Activated CD4-positive, alpha-beta memory T cell treated with anti-CD3 and anti-CD28 coated beads, Interleukin-2, amount 10 ng/mL, durations not matched to agents 7 days and 5 days (primary cell): ENCODE measurements around the gene SND1. TPM values are rescaled to one million over a fixed set of nuclear protein-coding genes. Genes with fewer than 3 reads are reported as not detected.
A peak's percentile ranks its signal among the peaks of the same experiment; 100 is the strongest.

Experiments used
- CTCF ChIA-PET: fragments of 350-600 bp; sonication (Branson Sonifier 250); formaldehyde crosslinking; loops from one replicate; lab custom pipeline; 2021; ENCODE audit warnings: antibody characterized with exemption, inconsistent platforms; lab: Charles Lee
- POLR2A ChIA-PET: fragments of 350-600 bp; sonication (Branson Sonifier 250); formaldehyde crosslinking; loops from one replicate; lab custom pipeline; 2021; ENCODE audit warnings: antibody characterized with exemption; lab: Charles Lee
- DNase-seq: peaks from one replicate; pipeline ENCODE4 v3.0.0-alpha.2; 2020
- H3K27ac Mint-ChIP-seq: one replicate; pipeline ENCODE4 v1.8.0; 2021; ENCODE audit warnings: mild to moderate bottlenecking, mixed read lengths
- H3K27me3 Mint-ChIP-seq: one replicate; pipeline ENCODE4 v1.8.0; 2021; ENCODE audit warnings: mixed read lengths
- H3K36me3 Mint-ChIP-seq: one replicate; pipeline ENCODE4 v1.8.0; 2021; ENCODE audit warnings: low read depth, mixed read lengths
- H3K4me1 Mint-ChIP-seq: one replicate; pipeline ENCODE4 v1.8.0; 2021; ENCODE audit warnings: mixed read lengths
- H3K4me3 Mint-ChIP-seq: one replicate; pipeline ENCODE4 v1.8.0; 2021; ENCODE audit warnings: mild to moderate bottlenecking, mixed read lengths
- H3K9me3 Mint-ChIP-seq: one replicate; pipeline ENCODE4 v1.8.0; 2021; ENCODE audit warnings: mixed read lengths
- total RNA-seq, 2 experiments: library from RNA; stranded (reverse); gene quantifications; one replicate each; pipeline ENCODE4 v1.2.3, GENCODE V29; 2021

SND1 gene
- total RNA-seq, 2 experiments from 2014 or later = 171 to 175 TPM

DNA sequence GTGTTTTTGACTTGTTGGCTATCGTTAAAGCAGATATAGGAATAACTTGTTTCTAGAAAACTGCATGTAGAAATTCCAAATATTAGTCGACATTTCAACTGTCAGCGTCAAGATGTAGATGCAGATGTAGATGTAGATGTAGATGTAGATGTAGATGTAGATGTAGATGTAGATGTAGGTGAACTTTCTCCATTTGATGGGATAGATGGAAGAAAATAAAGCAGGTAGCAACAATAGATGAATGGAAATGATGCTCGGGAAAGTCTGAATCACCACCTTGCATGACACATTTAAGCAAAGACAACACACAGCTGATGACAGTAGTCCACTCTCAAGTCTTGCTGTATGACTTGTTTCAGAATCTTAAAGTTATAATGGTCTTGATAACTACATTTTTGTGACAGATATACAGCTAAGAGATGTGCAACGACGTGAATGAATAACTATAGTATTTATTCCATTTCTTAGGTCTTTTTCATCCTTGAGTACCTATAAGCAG is 53.5 kb downstream of the SND1 start:
- Mint-ChIP-seq H3K4me3 (no peak overlapping the region), H3K27ac (no peak overlapping the region), H3K36me3 (peaks cover 73% of the 10 kb centered on the region), H3K4me1 (peaks cover 2% of the 10 kb centered on the region), H3K9me3 (peaks cover under 1% of the 10 kb centered on the region), H3K27me3 (no peaks in the 10 kb centered on the region)
- no peak for DNase-seq
- POLR2A ChIA-PET = interaction anchor here (0.7 kb wide), 1 partner anchor 504 kb away, joined by 3 read pairs; no protein-coding TSS in a partner anchor
- CTCF ChIA-PET = interaction anchor here (1.7 kb wide), 1 partner anchor 503 kb away, joined by 5 read pairs; no protein-coding TSS in a partner anchor

DNA sequence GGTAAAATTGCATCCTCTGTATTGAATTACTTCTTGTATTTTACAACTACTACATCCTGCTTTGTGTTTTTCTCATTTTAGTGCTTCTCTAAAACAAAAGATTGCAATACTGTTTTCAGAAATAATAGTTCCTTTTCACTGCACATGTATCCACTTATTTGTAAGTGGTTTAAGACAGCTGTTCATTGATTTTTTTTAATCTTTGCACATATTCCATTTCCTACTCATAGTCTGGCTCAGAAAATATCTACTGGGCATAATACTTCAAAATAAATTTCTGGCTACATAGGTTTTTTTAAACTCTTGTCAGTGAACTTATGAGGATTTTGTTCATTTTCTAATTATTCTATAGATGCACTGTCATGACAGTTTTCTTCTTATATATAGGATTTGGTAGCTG is 54.8 kb downstream of the SND1 start:
- H3K4me1 Mint-ChIP-seq = peaks cover 2% of the 10 kb centered on the region
- POLR2A ChIA-PET = no interaction called here

DNA sequence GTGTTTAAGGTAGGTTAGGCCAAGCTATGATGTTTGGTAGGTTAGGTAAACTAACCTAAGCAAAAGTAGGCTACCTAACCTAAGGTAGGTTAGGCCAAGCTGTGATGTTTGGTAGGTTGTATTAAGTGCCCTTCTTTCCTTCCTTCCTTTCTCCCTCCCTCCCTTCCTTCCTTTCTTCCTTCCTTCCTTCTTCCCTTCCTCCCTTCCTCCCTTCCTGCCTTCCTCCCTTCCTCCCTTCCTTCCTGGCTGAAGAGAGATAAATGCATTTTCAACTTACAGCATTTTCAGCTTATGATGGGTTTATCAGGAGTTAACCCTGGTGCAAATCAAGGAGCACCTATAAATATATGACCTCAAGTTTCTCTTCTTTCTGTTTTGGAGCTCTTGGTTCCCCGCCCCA is 56.2 kb downstream of the SND1 start:
- H3K27me3 Mint-ChIP-seq = no peaks in the 10 kb centered on the region
- peaks cover 79% of the 10 kb centered on the region for H3K36me3 Mint-ChIP-seq
- POLR2A ChIA-PET = no interaction called here
- no peak overlapping the region for H3K4me3 Mint-ChIP-seq
- H3K9me3 Mint-ChIP-seq = peaks cover 12% of the 10 kb centered on the region
- CTCF ChIA-PET = interaction anchor here (0.6 to 5.6 kb wide), 19 partner anchors 9 to 513 kb away, joined by 3 to 79 read pairs (median 4); no protein-coding TSS in a partner anchor
- no peak overlapping the region for H3K27ac Mint-ChIP-seq
- peaks cover 5% of the 10 kb centered on the region for H3K4me1 Mint-ChIP-seq
- no peak for DNase-seq

More for the DNA sequence above, 54.8 kb downstream of the SND1 start:
- H3K27ac Mint-ChIP-seq = no peak overlapping the region
- peaks cover 9% of the 10 kb centered on the region for H3K9me3 Mint-ChIP-seq
- no peak overlapping the region for H3K4me3 Mint-ChIP-seq
- CTCF ChIA-PET = interaction anchor here (0.9 to 5.6 kb wide), 5 partner anchors 12 to 503 kb away, joined by 3 to 79 read pairs (median 3); no protein-coding TSS in a partner anchor
- no peak for DNase-seq
- H3K36me3 Mint-ChIP-seq = peaks cover 74% of the 10 kb centered on the region
- H3K27me3 Mint-ChIP-seq = no peaks in the 10 kb centered on the region

GRCh38 chr7:127708788-127709187 is 56.8 kb downstream of the SND1 start:
- peaks cover 78% of the 10 kb centered on the region for H3K36me3 Mint-ChIP-seq

GRCh38 chr7:127710635-127711034 is 58.6 kb downstream of the SND1 start:
- ChIA-PET CTCF (interaction anchor here (1.0 to 5.6 kb wide), 5 partner anchors 10 to 499 kb away, joined by 3 to 79 read pairs (median 6); no protein-coding TSS in a partner anchor), POLR2A (no interaction called here)
- peaks cover 77% of the 10 kb centered on the region for H3K36me3 Mint-ChIP-seq
- no peak overlapping the region for H3K4me3 Mint-ChIP-seq
- no peak overlapping the region for H3K27ac Mint-ChIP-seq
- H3K27me3 Mint-ChIP-seq = no peaks in the 10 kb centered on the region
- H3K9me3 Mint-ChIP-seq = peaks cover 12% of the 10 kb centered on the region
- DNase-seq = no peak
- H3K4me1 Mint-ChIP-seq = peaks cover 13% of the 10 kb centered on the region

More at GRCh38 chr7:127708788-127709187, 56.8 kb downstream of the SND1 start:
- peak; percentile 75 for DNase-seq
- Mint-ChIP-seq H3K4me1 (peaks cover 5% of the 10 kb centered on the region), H3K9me3 (peaks cover 12% of the 10 kb centered on the region), H3K27me3 (no peaks in the 10 kb centered on the region), H3K4me3 (no peak overlapping the region), H3K27ac (peak overlapping the region; percentile 7)
- ChIA-PET POLR2A (interaction anchor here (1.4 kb wide), 1 partner anchor 11 kb away, joined by 3 read pairs; no protein-coding TSS in a partner anchor), CTCF (interaction anchor here (0.6 to 5.6 kb wide), 20 partner anchors 10 to 512 kb away, joined by 3 to 79 read pairs (median 4); no protein-coding TSS in a partner anchor)

- Mint-ChIP-seq H3K4me1 (peaks cover 19% of the 10 kb centered on the region), H3K9me3 (peaks cover 12% of the 10 kb centered on the region), H3K27ac (no peak overlapping the region), H3K4me3 (no peak overlapping the region), H3K36me3 (peaks cover 83% of the 10 kb centered on the region), H3K27me3 (no peaks in the 10 kb centered on the region)
- POLR2A ChIA-PET = no interaction called here
- CTCF ChIA-PET = interaction anchor here (2.1 to 5.6 kb wide), 2 partner anchors 423 to 498 kb away, joined by 5 to 79 read pairs; no protein-coding TSS in a partner anchor
- DNase-seq = no peak
Observed at GRCh38 chr7:127711872-127712271, 59.9 kb downstream of the SND1 start.

GRCh38 chr7:127713006-127713405 is 61.0 kb downstream of the SND1 start:
- no peak overlapping the region for H3K27ac Mint-ChIP-seq
- ChIA-PET POLR2A (no interaction called here), CTCF (interaction anchor here (0.8 to 2.1 kb wide), 4 partner anchors 9 to 496 kb away, joined by 3 to 5 read pairs (median 4); no protein-coding TSS in a partner anchor)
- peaks cover 12% of the 10 kb centered on the region for H3K9me3 Mint-ChIP-seq
- DNase-seq = no peak
- H3K4me1 Mint-ChIP-seq = peaks cover 23% of the 10 kb centered on the region
- H3K27me3 Mint-ChIP-seq = no peaks in the 10 kb centered on the region
- H3K36me3 Mint-ChIP-seq = peaks cover 79% of the 10 kb centered on the region
- H3K4me3 Mint-ChIP-seq = no peak overlapping the region

DNA sequence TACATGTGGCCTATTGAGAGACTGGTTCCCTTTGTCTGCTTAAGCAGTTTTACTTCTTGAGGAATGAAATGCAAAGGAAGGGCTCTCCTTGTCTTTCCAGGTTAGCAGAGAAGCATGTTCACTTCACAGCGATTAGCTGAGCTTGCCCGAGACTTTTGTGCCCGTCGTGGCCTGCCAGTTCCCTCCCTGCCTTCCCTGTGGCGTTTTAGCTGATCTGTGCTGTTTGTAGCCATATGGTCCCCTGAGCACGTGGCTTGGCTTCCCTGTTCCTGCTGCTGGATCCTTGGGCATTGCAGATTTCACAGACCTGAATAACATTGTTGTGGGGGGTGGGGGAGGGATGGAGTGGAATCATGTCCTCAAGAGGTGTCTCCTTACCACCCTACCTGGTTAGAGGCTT is 61.8 kb downstream of the SND1 start:
- ChIA-PET CTCF (interaction anchor here (1.7 to 2.1 kb wide), 2 partner anchors 10 to 422 kb away, joined by 3 to 5 read pairs; no protein-coding TSS in a partner anchor), POLR2A (no interaction called here)

DNA sequence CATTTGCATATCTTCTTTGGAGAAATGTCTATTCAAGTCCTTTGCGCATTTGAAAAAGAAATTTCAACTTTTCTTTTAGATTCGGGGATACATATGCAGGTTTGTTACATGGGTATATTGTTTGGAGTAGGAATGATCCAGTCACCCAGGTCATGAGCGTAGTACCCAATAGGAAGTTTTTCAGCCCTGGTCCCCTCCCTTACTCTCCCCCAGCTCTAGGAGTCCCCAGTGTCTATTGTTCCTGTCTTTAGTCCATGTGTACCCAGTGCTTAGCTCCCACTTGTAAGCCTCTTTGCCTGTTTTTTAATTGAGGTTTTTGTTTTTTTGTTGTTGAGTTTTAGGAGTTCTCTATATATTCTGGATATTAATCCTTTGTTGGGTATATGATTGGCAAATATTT is 63.3 kb downstream of the SND1 start:
- peaks cover 23% of the 10 kb centered on the region for H3K4me1 Mint-ChIP-seq
- peaks cover 12% of the 10 kb centered on the region for H3K9me3 Mint-ChIP-seq
- H3K27ac Mint-ChIP-seq = no peak overlapping the region
- ChIA-PET CTCF (no interaction called here), POLR2A (no interaction called here)
- no peak overlapping the region for H3K4me3 Mint-ChIP-seq
- DNase-seq = no peak
- peaks cover 74% of the 10 kb centered on the region for H3K36me3 Mint-ChIP-seq
- H3K27me3 Mint-ChIP-seq = no peaks in the 10 kb centered on the region

More for the DNA sequence above, 61.8 kb downstream of the SND1 start:
- DNase-seq = no peak
- no peak overlapping the region for H3K4me3 Mint-ChIP-seq
- peaks cover 23% of the 10 kb centered on the region for H3K4me1 Mint-ChIP-seq
- H3K27me3 Mint-ChIP-seq = no peaks in the 10 kb centered on the region
- peaks cover 12% of the 10 kb centered on the region for H3K9me3 Mint-ChIP-seq
- no peak overlapping the region for H3K27ac Mint-ChIP-seq
- peaks cover 78% of the 10 kb centered on the region for H3K36me3 Mint-ChIP-seq

DNA sequence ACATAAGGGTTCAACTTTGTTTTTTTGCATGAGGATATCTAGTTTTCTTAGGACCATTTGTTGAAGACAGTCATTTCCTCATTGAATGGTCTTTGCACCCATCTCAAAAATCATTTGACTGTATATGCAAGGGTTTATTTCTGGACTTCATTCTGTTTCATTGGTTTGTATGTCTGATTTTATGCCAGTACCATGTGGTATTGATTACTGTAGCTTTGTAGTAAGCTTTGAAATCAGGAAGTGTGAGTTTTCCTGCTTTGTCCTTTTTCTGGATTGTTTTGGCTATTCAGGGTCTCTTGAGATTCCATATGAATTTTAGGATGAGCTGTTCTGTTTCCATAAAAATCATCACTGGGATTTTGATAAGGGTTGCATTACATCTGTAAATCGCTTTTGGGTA is 63.9 kb downstream of the SND1 start:
- H3K4me1 Mint-ChIP-seq = peaks cover 23% of the 10 kb centered on the region
- H3K27ac Mint-ChIP-seq = no peak overlapping the region
- ChIA-PET POLR2A (no interaction called here), CTCF (no interaction called here)
- DNase-seq = no peak
- H3K9me3 Mint-ChIP-seq = peaks cover 9% of the 10 kb centered on the region
- H3K36me3 Mint-ChIP-seq = peaks cover 73% of the 10 kb centered on the region
- no peak overlapping the region for H3K4me3 Mint-ChIP-seq
- H3K27me3 Mint-ChIP-seq = no peaks in the 10 kb centered on the region

DNA sequence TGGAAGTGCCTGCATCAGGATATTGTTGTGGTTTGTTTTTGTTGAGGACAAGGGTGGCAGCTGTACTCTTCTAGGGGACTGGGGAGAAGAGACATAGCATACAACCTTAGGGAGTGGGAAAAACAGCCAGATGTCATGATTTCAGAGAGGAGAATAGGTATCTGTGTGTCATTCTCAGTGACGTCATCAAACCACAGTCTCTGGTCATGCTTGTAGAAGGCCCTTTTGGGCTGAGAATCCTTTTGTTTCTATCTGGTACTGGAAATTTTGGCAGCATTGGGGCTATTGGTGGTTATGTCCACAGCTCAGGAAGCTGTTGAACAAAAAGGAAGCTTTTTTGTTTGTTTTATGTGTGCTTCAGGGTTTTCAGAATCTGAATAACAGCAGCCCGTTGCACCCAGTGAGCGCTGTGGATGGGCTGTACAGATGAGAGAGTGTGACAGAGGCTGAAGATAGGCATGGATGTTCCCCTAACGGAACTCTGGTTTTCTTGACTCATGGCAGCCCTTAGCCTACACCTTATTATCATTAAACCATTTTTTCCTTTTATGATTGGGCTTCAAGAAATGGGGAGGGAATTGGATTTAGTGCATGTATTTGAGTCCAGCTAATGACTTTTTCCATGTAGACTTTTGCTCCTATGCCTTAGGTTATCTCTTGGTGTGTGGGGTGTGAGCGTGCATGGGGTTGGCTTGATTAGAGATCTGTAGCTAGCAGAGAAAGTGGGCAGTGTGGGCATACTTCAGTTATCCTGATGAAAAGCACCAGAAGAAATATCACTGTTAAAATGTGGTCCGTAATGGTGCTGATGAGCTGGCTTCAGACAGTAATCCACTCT is 65.7 kb downstream of the SND1 start:
- Mint-ChIP-seq H3K4me1 (peaks cover 20% of the 10 kb centered on the region), H3K4me3 (no peak overlapping the region), H3K9me3 (no peaks in the 10 kb centered on the region), H3K36me3 (peaks cover 70% of the 10 kb centered on the region), H3K27ac (no peak overlapping the region), H3K27me3 (no peaks in the 10 kb centered on the region)
- ChIA-PET POLR2A (no interaction called here), CTCF (interaction anchor here (1.0 to 1.6 kb wide), 4 partner anchors 8 to 418 kb away, joined by 3 to 5 read pairs (median 3); no protein-coding TSS in a partner anchor)
- DNase-seq = no peak

DNA sequence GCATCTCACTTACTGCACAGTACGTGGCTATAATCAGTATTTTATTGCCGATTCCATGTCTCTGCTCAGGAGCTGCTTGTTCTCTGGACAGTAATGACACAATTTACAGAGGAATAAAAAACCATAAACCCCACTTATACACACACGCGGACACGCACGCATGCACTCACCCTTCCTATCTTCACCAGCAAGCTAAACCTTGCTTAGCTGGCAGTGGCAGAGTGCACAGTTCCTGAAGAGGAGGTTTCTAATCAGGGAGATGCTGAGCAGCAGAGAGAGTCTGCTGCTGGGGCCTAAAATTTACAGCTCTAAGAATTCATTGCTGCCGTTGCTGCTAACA is 66.3 kb downstream of the SND1 start:
- peaks cover 74% of the 10 kb centered on the region for H3K36me3 Mint-ChIP-seq
- CTCF ChIA-PET = interaction anchor here (1.0 to 1.6 kb wide), 4 partner anchors 9 to 417 kb away, joined by 3 to 5 read pairs (median 3); no protein-coding TSS in a partner anchor

DNA sequence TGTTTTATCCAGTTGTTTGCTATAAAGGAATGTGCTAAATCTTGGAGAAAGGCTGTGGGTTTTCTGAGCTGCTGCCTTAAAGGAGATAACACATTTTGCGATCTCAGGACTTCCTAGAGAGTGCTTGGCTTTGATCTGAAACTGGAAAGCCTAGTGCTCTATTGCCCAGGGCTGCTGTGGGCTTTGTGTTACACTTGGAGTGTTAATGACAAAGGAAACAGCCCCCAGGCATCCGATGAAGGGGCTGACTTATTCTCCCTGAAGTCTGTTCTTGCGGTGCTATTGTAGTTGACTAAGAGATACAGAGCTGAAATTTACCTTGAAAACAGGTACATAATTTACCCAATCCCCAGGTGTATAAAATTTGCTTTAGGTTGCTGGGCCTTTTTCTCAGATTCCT is 74.5 kb downstream of the SND1 start:
- no peaks in the 10 kb centered on the region for H3K4me1 Mint-ChIP-seq
- no peak overlapping the region for H3K27ac Mint-ChIP-seq
- H3K27me3 Mint-ChIP-seq = no peaks in the 10 kb centered on the region
- no peaks in the 10 kb centered on the region for H3K9me3 Mint-ChIP-seq
- H3K4me3 Mint-ChIP-seq = no peak overlapping the region
- ChIA-PET CTCF (interaction anchor here (1.2 kb wide), 1 partner anchor 15 kb away, joined by 3 read pairs; no protein-coding TSS in a partner anchor), POLR2A (no interaction called here)
- DNase-seq = no peak
- peaks cover 52% of the 10 kb centered on the region for H3K36me3 Mint-ChIP-seq

More for the DNA sequence above, 66.3 kb downstream of the SND1 start:
- H3K4me3 Mint-ChIP-seq = no peak overlapping the region
- H3K27ac Mint-ChIP-seq = no peak overlapping the region
- no peaks in the 10 kb centered on the region for H3K9me3 Mint-ChIP-seq
- peaks cover 20% of the 10 kb centered on the region for H3K4me1 Mint-ChIP-seq
- POLR2A ChIA-PET = no interaction called here
- DNase-seq = no peak
- H3K27me3 Mint-ChIP-seq = no peaks in the 10 kb centered on the region
